IPS-NIHi7 (cell line): ENCODE data around the gene NEK1.
"Not testable (repeated sequence)": the region's sequence is repeated elsewhere in the genome, so short reads cannot be mapped to it uniquely, and the experiment has no call there.

Experiments used
- DNase-seq: peaks from one replicate; pipeline ENCODE4 v3.0.0; 2012; ENCODE audit warnings: mixed read lengths; ENCODE audit errors: extremely low spot score

The NEK1 gene

DNA sequence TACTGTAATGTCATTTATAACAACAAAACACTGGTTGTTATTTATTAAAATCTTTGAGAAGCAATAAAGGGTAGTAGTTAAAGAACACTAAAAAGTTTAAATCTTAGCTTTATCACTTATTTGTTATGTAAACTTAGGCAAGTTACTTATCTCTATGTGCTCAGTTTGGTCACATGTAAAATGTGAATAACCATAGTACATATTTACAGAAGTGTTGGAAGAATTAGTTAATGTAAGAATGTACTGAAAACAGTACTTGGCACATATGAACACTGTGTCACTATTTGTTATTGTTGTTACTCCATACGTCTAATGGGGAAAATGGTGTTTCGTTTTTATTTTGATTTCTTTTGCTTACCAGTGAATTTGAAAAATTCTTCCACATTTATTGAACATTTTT, 9.1 kb downstream of the NEK1 start:
- DNase-seq: no peak

DNA sequence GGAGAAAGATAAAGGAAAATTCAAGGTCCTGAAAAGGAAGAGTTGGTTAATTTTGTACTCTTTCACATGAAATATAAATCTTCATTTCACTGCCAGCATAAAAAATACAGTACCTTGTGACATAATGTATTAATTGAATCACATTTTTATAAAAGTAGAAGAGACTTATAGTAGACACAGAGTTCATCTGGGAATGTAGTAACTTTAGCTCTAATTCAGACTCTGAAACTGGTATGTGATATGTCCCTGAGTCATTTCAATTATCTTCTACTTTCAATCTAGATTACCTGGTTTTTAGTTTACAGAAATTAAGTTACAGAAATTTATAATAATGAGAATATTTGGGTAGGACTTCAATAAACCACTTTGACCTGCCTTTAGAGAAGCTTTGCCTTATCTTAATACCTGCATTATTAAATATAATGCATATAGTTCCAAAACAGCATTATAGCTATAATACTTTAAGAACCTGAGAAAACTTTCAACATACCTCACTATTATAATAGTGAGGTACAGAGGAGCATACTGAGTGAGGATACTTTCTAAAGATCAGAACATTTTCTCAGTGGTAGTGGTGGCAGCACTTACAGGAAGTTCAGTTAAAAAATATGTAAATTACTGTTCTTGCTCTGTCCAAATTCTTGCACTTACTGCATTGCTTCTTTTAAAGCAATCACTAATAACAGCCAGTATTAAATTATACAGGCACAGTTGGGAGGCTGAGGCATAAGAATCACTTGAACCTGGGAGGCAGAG, 11.2 kb downstream of the NEK1 start:
- no peak for DNase-seq

DNA sequence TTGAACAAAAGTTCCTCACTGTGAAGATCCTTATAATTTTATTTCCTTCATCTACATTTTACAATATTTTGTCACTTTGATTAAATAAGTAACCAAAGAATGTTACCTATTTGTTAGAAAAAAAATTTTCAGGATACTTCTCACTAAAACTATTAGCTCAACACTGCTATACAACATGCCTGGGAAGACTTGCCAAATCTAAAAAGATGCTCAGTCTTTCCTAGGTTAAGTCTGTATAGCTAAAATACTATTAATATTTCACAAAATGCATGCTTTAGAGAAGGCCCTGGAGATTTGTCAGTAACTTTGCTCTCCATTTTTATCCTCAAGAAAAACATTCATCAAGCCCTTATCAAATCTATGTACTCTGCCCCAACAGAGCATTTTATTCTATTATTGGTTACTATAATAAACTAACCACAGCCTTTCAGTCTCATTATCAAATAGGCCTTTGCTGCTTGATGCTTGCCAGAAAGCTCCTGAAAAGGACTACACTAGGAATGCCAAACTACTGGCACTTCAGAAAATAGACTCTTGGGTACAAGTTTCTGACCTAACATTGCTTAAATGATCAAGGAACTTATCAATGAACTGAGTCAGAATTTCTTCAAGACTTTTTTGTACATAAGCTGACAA, 17.7 kb downstream of the NEK1 start:
- DNase-seq: no peak

GRCh38 chr4:169593050-169593560, 19.3 kb downstream of the NEK1 start:
- no peak for DNase-seq

GRCh38 chr4:169583563-169583962, 28.8 kb downstream of the NEK1 start:
- DNase-seq: no peak

- no peak for DNase-seq
Observed at GRCh38 chr4:169582706-169583105, 29.7 kb downstream of the NEK1 start.

DNA sequence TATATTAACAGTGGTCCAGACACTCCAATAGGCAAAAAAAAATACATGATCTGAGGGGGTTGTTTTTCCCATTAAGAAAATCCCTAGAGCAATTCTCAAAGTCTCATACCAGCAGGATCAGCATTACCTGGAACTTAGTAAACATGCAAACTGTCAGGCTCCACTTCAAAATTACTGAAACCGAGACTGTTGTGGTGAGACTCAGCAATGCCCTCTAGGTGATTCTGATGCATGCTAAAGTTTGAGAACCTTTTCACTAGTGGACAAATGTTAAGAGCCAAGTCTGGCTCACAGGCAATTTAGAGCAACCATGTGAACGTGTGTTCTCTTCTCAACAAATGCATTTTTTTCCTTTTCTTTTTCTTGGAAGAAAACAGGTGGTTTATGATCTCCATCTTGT, 30.2 kb downstream of the NEK1 start:
- no peak for DNase-seq

DNA sequence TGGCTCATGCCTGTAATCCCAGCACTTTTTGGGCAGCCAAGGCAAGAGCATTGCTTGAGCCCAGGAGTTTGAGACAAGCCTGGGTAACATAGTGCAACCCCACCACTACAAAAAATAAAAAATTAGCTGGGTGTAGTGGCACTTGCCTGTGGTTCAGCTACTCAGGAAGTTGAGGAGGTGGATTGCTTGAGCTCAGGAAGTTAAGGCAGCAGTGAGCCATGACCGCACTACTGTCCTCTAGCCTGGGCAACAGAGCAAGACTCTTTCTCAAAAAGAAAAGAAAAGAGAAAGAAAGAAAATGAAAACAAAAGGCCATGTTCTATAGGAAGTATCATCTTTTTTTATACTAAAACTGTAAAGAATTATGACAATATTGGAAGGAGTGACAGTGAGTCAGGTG, 38.5 kb downstream of the NEK1 start:
- no peak for DNase-seq

GRCh38 chr4:169571435-169571834, 40.9 kb downstream of the NEK1 start:
- no peak for DNase-seq

DNA sequence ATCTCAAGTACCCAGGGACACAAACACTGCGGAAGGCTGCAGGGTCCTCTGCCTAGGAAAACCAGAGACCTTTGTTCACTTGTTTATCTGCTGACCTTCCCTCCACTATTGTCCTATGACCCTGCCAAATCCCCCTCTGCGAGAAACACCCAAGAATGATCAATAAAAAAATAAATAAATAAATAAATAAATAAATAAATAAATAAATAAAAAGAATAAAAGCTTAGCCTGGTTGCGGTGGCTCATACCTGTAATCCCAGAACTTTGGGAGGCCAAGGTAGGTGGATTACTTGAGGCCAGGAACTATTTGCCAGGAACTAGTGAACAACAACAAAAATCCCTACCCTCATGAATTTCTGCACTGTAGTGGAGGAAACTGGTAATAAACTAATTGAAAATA, 41.4 kb downstream of the NEK1 start:
- not testable (repeated sequence) for DNase-seq

GRCh38 chr4:169570266-169570665, 42.1 kb downstream of the NEK1 start:
- not testable (repeated sequence) for DNase-seq

- DNase-seq: not testable (repeated sequence)
Observed at GRCh38 chr4:169569188-169569587, 43.2 kb downstream of the NEK1 start.

GRCh38 chr4:169567916-169568315, 44.5 kb downstream of the NEK1 start:
- DNase-seq: no peak

- DNase-seq: peak; percentile 37
Observed at GRCh38 chr4:169566021-169566818, 46.2 kb downstream of the NEK1 start.

GRCh38 chr4:169565606-169566005, 46.8 kb downstream of the NEK1 start:
- DNase-seq: no peak

GRCh38 chr4:169557061-169557636, 55.2 kb downstream of the NEK1 start:
- no peak for DNase-seq

DNA sequence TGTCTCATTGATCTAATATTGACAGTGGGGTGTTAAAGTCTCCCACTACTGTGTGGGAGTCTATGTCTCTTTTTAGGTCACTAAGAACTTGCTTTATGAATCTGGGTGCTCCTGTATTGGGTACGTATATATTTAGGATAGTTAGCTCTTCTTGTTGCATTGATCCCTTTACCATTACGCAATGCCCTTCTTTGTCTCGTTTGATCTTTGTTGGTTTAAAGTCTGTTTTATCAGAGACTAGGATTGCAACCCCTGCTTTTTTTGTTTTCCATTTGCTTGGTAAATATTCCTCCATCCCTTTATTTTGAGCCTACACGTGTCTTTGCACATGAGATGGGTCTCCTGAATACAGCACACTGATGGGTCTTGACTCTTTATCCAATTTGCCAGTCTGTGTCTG, 65.8 kb downstream of the NEK1 start:
- not testable (repeated sequence) for DNase-seq

DNA sequence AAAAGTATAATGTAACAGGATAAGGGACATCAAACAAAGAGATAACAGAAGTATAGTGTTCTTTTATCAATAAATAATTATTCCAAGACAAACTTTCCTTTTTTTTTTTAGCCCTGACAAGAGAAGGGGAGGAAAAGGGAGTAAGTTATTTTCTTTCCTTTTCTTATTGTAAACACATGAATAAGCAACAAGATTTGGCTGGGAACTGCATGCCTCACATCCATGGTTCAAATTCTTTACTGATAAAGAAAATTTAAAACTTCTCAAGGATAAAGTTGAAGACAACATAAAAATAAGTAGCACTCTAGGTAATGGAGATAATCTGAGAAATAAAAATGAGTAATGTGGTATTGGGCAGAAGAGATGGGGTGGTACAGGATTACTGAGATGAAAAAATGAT, 71.6 kb downstream of the NEK1 start:
- no peak for DNase-seq

DNA sequence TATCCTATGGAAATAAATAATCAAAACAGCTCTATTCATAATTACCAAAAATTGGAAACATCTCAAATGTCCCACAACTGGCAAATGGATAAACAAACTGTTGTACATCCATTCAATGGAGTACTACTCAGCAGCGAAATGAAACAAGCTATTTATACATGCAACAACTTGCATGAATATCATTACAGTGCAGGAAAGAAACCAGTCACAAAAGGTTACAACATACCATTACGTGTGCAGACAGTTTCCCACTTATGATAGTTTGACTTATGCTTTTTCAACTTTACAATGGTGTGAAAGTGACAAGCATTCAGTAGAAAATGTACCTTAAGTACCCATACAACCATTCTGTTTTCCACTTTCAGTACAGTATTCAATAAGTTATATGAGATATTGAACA, 82.3 kb downstream of the NEK1 start:
- no peak for DNase-seq

GRCh38 chr4:169523796-169524195, 88.6 kb downstream of the NEK1 start:
- no peak for DNase-seq

GRCh38 chr4:169510617-169511016, 101.8 kb downstream of the NEK1 start:
- no peak for DNase-seq

GRCh38 chr4:169506903-169507302, 105.5 kb downstream of the NEK1 start:
- DNase-seq: no peak
